T-helper 17 cell (primary cell): ENCODE results near the gene SOX6. TPM values are rescaled to one million over a fixed set of nuclear protein-coding genes. Genes with fewer than 3 reads are reported as not detected.

ENCODE experiments used
- ATAC-seq: fragments of 150-1000 bp; cut with Tn5 transposase; 2 replicates; pipeline ENCODE4 v1.10.0; 2021; ENCODE audit warnings: mild to moderate bottlenecking, moderate library complexity
- DNase-seq, 3 donors: peaks; one replicate each; pipeline versions ENCODE4 v3.0.0 to v3.0.0-alpha.2; 2020 to 2021
- H3K9me3 ChIP-seq: one replicate; pipeline ENCODE4 v1.7.0; 2013; ENCODE audit warnings: low read length, mild to moderate bottlenecking; ENCODE audit not compliant: control insufficient read depth, poor library complexity, severe bottlenecking
- H3K27ac Mint-ChIP-seq: one replicate; pipeline ENCODE4 v1.8.0; 2022; ENCODE audit warnings: mild to moderate bottlenecking, moderate library complexity, mixed read lengths
- H3K27me3 Mint-ChIP-seq: one replicate; pipeline ENCODE4 v1.8.0; 2022; ENCODE audit warnings: mixed read lengths
- H3K36me3 Mint-ChIP-seq: one replicate; pipeline ENCODE4 v1.8.0; 2022; ENCODE audit warnings: low read depth, mixed read lengths
- H3K4me1 Mint-ChIP-seq: one replicate; pipeline ENCODE4 v1.8.0; 2022; ENCODE audit warnings: mild to moderate bottlenecking, mixed read lengths
- H3K4me3 Mint-ChIP-seq: one replicate; pipeline ENCODE4 v1.8.0; 2022; ENCODE audit warnings: mild to moderate bottlenecking, moderate library complexity, mixed read lengths
- total RNA-seq, 4 donors: library from RNA in 2 of 4; stranded (reverse) in 2 of 4; gene quantifications; one replicate each; pipeline ENCODE4 v1.2.3 and lab custom pipeline; 2022 to 2026

The SOX6 gene
- total RNA-seq, 2 donors from 2014 or later = 0.10 TPM; not detected in 1

DNA sequence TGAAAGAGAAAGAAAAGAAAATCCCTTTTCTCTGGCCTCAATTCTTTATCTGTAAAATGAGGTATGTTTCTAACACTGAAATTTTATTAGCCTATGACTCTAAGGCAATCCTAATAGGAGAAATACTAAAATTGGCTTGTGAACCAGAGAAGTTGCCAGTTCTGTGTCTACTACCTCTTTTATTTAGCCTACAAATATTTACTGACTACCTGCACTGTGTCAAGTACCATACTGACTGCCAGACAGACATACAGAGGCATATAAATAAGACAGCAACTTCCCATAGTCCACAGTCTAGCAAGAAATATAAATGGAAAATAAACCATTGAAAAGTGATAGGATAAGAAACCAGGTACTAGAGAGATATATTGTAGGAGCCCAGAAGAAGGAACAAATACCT, 2.4 kb upstream of the SOX6 start:
- Mint-ChIP-seq H3K27ac (no peak overlapping the region), H3K4me3 (no peak overlapping the region), H3K27me3 (no peaks in the 10 kb centered on the region), H3K36me3 (no peaks in the 10 kb centered on the region), H3K4me1 (no peaks in the 10 kb centered on the region)
- ATAC-seq (no peak), DNase-seq (no peak)
- no peaks in the 10 kb centered on the region for H3K9me3 ChIP-seq

DNA sequence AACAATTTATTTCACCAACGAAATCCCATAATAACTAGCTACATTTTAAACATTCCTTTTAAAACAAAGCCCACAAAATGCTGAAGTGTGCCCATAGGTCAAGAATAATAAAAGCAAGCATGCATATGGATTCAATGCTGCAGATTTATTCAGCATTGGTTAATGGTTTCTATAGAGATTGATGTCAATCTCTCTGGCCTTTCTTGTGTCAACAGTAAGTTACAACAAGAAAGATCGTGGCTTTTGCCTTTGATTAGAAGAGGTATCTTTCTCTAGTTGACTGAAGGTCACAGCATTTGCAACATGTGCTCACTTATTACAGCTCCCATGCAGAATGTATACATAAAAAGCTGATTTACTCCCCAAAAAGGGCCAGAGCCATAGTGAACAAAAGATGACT, 1.4 kb upstream of the SOX6 start:
- Mint-ChIP-seq H3K4me3 (no peak overlapping the region), H3K36me3 (no peaks in the 10 kb centered on the region), H3K4me1 (no peaks in the 10 kb centered on the region), H3K27me3 (no peaks in the 10 kb centered on the region), H3K27ac (no peak overlapping the region)
- ATAC-seq (no peak), DNase-seq (no peak)
- no peaks in the 10 kb centered on the region for H3K9me3 ChIP-seq

DNA sequence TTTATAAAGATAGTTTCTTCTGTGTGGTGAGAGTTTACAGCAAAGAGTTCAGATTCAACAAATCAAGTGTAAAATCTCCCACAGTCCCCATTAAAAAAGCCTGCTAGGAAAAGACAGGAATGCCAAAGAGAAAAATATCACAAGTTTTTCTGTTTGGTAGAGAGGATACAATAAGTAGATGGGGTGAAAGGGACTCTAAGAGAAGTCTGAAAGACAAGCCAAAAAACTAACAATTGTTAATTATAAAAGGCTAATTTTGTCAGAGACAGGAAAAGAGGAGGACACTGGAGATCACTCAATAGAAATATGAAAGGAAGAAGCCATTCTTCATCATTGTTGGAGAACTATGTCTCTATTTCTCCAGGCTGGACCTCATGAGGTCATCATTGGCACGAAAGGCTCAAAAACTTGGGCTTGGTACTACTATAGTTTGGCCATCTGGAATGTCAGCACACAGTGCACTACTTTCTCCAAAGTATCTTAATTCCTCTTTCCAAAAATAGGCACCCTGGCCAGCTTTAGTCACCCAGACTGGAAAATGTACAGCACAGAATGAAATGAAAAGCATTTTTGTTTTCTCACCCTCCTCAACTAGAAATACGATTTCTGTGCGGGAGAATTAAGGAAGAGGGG, 531 bp upstream of the SOX6 start:
- Mint-ChIP-seq H3K36me3 (no peaks in the 10 kb centered on the region), H3K27ac (no peak overlapping the region)
- no peak for DNase-seq

DNA sequence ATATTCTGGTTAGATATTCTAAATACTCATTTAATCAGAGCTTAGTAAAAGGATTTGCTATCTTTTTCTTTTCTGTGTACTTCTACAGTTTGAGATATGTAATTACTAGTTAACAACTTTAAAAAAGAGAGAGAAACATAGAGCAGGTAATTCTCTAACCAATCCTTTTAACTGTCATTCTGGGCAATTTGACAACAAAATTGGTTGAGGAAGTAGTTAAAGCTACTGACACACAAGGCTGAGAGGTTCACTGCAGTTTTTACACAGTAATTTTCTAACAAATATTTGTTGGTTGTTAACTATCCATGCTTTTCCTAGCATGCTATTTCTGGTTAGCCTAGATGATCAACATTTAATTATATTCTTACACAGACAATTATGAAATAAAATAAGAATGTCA, 3.6 kb downstream of the SOX6 start:
- no peaks in the 10 kb centered on the region for H3K27me3 Mint-ChIP-seq
- no peak for DNase-seq
- ATAC-seq = no peak
- no peak overlapping the region for H3K27ac Mint-ChIP-seq
- H3K4me3 Mint-ChIP-seq = no peak overlapping the region
- H3K36me3 Mint-ChIP-seq = no peaks in the 10 kb centered on the region
- H3K4me1 Mint-ChIP-seq = no peaks in the 10 kb centered on the region
- H3K9me3 ChIP-seq = no peaks in the 10 kb centered on the region

More for the DNA sequence above, 531 bp upstream of the SOX6 start:
- Mint-ChIP-seq H3K27me3 (no peaks in the 10 kb centered on the region), H3K4me3 (no peak overlapping the region), H3K4me1 (no peaks in the 10 kb centered on the region)
- H3K9me3 ChIP-seq = no peaks in the 10 kb centered on the region
- ATAC-seq = no peak

DNA sequence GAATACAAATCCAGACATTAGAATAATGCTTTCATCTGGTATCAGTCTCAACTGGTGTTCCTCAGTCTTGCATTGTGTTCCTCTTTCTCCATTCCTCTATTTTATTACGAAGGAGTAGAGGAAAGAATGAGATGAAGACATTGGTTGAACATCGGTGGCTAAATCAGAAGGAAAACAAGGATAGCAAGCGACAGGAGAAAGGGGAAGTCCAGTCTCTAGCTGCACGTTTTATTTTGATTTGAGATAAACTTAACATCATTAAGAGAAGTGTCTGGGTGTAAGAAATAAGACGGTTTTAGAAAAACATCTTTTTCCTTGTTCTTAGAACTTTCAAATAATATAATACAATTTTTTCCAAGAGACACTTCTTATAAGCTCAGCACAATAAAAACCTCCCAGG, 6.2 kb downstream of the SOX6 start:
- no peaks in the 10 kb centered on the region for H3K9me3 ChIP-seq
- Mint-ChIP-seq H3K4me1 (no peaks in the 10 kb centered on the region), H3K27me3 (no peaks in the 10 kb centered on the region), H3K4me3 (no peak overlapping the region), H3K27ac (no peak overlapping the region), H3K36me3 (no peaks in the 10 kb centered on the region)
- ATAC-seq = no peak
- no peak for DNase-seq

DNA sequence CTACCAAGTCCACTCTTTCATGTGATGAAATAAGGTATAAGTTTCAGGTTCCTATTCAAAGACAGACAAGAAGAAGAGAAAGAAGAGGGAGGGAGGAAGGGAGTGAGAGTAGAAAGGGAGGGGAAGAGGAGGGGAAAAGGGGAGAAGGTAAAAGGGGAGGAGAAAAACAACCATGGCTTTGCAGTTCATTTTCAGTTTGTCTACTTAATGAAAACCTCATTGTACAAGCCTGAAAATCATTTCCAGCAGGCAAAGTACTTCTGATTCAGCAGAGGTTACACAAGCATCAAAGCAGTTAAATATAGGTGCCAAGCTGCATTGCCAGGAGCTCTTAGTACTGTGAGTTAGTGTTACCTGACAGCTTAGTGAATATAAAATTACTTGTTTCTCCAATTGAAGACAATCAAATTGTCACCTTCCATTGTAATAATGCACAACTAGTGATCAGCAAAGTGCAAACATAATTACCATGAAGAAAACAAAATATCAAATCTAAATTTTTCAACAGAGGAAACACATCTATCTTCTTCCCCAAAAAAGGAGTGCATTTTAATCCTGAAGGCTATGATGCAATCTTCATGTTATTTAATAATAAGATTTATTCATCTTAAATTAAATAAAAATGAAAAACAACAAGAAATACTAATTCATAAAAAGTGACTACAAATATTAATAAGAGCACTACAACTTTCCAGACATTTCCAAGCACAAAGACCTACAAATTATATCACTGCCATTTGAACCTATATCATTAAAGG, 8.2 kb downstream of the SOX6 start:
- no peak for DNase-seq

DNA sequence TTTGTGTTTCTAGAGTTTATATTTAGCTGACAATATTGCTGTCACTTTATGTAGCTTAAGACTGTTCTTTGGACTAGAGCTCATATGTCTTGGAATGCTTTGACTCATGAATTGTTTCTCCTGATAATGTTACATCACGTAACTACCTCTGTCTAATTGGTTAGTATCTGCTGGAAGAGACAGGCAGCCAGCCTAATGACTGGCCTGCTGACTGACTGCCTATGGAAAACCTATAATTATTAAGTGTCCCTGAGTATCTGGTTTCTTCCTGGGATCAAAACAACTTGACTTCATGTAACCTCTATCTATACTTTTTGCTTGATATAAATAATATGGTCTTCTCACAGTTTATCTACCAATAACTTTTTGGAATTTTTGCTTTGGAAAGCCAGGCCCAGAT, 9.4 kb downstream of the SOX6 start:
- Mint-ChIP-seq H3K27ac (no peak overlapping the region), H3K4me1 (no peaks in the 10 kb centered on the region), H3K27me3 (no peaks in the 10 kb centered on the region), H3K36me3 (no peaks in the 10 kb centered on the region), H3K4me3 (no peak overlapping the region)
- no peaks in the 10 kb centered on the region for H3K9me3 ChIP-seq
- DNase-seq = no peak
- ATAC-seq = no peak

More for the DNA sequence above, 8.2 kb downstream of the SOX6 start:
- Mint-ChIP-seq H3K4me1 (no peaks in the 10 kb centered on the region), H3K27ac (no peak overlapping the region), H3K27me3 (no peaks in the 10 kb centered on the region), H3K36me3 (no peaks in the 10 kb centered on the region), H3K4me3 (no peak overlapping the region)
- H3K9me3 ChIP-seq = no peaks in the 10 kb centered on the region
- no peak for ATAC-seq

DNA sequence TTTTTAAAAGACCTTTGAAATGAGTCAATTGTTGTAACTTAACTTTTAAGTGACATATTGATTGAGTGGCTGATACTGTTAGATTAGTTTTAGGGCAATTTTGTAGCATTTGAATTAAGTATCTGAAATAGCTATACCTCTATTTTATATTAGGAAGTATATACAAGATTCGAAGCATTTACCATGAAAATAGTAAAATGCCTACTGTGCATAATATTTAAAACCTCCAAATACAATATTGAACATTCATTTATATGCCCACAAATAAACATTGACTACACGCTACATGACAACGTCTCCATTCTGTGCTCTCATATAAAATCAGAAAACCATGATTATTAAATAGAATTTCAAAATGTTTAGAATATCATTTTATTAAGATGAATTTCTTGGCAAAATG, 14.5 kb downstream of the SOX6 start:
- H3K4me3 Mint-ChIP-seq = no peak overlapping the region
- ATAC-seq (no peak), DNase-seq (no peak)
- no peaks in the 10 kb centered on the region for H3K4me1 Mint-ChIP-seq
- no peaks in the 10 kb centered on the region for H3K27me3 Mint-ChIP-seq
- no peak overlapping the region for H3K27ac Mint-ChIP-seq
- no peaks in the 10 kb centered on the region for H3K36me3 Mint-ChIP-seq
- H3K9me3 ChIP-seq = no peaks in the 10 kb centered on the region

DNA sequence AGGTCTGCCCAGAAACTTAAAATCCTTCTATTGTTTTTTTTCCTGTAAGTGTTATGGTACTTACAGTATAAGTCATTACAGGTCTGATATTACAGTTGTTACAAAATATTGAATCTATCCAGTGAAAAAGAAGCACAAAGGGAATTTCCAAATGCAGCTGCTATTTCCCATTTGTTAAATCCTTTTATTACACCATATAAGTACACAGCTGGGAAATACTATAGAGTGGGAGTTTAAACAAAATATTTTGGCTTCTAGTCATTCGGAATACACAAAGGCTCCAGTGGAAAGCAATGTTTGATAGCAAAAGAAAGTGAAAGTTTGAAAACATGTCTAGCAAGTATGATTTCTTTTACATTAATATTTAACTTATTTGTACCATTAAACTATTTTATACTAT, 18.0 kb downstream of the SOX6 start:
- Mint-ChIP-seq H3K27me3 (no peaks in the 10 kb centered on the region), H3K36me3 (no peaks in the 10 kb centered on the region), H3K27ac (no peak overlapping the region), H3K4me1 (no peaks in the 10 kb centered on the region), H3K4me3 (no peak overlapping the region)
- ATAC-seq = no peak
- DNase-seq = no peak
- H3K9me3 ChIP-seq = no peaks in the 10 kb centered on the region

DNA sequence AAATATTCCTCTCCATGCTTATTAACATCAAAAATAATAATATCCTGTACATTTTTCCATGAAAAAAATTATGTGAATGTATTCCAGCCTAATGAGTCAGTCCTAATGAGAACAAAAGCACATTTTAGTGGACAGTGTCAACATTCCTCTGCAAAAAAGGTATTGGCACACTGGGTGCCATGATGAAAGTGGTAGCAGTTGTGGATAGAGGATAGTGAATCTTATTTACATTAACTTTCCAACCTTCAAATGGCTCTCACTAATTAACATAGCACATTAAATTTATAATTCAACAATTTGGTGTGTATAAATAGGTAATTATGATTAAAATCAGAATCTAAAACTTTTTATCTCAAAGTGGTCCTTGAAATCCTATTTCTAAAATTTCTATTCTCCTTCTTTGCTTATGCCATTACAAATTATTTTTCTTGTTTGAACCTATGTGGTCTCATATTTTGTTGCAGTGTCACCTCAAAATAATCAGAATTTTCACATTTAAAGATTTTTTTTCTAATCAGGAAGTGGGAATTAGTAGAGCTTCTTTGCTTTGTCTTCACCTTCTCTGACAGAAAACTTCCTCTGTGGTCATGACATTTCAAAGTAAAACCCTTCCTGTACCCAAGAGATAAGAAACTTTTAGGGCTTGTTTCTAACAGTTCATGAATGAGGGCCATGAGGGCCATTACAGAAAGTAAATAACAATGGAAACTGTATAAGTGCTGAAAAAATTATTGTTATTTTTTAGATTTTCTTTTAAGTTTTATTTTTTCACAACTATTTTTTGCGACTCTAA, 18.7 kb downstream of the SOX6 start:
- H3K4me3 Mint-ChIP-seq = no peak overlapping the region
- no peak overlapping the region for H3K27ac Mint-ChIP-seq

DNA sequence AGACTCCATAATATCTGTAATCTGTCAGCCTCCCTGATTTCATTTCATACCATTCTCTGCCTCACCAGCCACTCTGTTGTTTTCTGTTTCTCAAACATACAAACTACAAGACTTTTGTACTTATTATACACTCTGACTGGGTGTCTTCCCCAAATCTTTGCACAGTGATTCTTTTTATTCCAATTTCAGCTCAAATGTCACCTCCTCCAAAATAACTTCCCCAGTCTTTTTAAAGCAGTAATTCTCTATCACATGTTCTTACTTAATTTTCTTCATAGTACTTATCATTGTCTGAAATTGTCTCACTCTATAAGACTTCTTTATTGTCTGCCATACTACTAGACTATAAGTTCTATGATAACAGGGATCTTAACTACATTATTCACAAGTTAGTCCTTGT, 19.6 kb downstream of the SOX6 start:
- H3K9me3 ChIP-seq = no peaks in the 10 kb centered on the region
- H3K27ac Mint-ChIP-seq = no peak overlapping the region
- no peak overlapping the region for H3K4me3 Mint-ChIP-seq
- H3K4me1 Mint-ChIP-seq = no peaks in the 10 kb centered on the region
- DNase-seq = no peak
- ATAC-seq = no peak
- H3K36me3 Mint-ChIP-seq = no peaks in the 10 kb centered on the region
- H3K27me3 Mint-ChIP-seq = no peaks in the 10 kb centered on the region

More for the DNA sequence above, 18.7 kb downstream of the SOX6 start:
- H3K9me3 ChIP-seq = no peaks in the 10 kb centered on the region
- DNase-seq (no peak), ATAC-seq (no peak)
- Mint-ChIP-seq H3K36me3 (no peaks in the 10 kb centered on the region), H3K4me1 (no peaks in the 10 kb centered on the region), H3K27me3 (no peaks in the 10 kb centered on the region)

DNA sequence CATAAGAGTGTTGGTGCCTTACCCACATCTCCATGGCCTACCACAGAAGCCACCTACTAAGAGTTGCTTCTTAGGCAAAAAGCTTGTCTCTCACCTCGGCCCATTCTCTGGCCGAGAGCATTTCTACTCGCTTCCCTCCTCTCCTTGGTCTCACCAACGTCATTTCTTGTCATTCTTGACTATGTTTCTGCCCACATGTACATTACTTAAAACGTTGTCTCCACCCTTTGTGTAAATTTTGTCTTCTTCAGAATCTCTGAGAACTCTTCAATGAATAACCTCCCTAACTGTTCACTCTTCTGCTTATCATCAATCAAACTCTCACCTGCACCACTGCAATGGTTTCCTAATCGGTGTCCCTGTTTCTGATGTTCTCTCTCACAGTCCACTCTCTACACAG, 20.1 kb downstream of the SOX6 start:
- Mint-ChIP-seq H3K27ac (no peak overlapping the region), H3K27me3 (no peaks in the 10 kb centered on the region), H3K36me3 (no peaks in the 10 kb centered on the region)

DNA sequence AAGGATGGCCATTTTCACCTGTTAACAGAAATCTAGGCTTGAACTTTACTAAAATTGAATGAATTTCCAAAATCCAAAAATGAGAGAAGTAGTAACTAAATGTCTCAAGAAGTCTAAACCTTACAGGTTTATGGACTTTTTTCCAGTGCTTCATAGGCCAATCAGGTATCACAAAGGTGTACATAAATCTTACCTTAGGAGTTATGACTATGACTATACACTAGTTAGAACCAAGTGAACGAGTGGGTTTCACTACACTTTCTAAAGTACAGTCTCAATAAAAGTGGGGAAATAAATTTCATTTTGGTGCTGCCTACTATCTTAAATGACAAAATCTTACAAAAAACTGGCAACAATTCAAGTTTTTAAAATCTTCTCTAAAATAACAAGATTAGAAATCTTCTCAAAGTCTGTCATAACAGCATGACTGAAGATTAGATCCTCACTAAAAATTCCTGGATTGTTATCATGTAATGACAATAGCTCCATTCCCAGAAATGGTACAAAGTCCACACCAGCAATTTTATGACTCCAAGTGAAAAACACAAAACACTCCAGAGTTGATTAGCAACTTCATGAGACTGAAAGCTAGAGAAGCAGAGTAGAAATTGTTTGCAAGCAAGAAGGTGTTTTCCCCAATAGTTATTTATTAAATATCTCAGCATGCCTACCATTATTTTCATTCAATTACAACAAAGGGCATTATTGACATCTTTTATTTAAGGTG, 20.9 kb downstream of the SOX6 start:
- Mint-ChIP-seq H3K27me3 (no peaks in the 10 kb centered on the region), H3K27ac (no peak overlapping the region), H3K36me3 (no peaks in the 10 kb centered on the region), H3K4me3 (no peak overlapping the region), H3K4me1 (no peaks in the 10 kb centered on the region)
- ATAC-seq (no peak), DNase-seq (no peak)
- H3K9me3 ChIP-seq = no peaks in the 10 kb centered on the region

More for the DNA sequence above, 20.1 kb downstream of the SOX6 start:
- Mint-ChIP-seq H3K4me1 (no peaks in the 10 kb centered on the region), H3K4me3 (no peak overlapping the region)
- no peak for DNase-seq
- H3K9me3 ChIP-seq = no peaks in the 10 kb centered on the region
- no peak for ATAC-seq
